CD4-positive, alpha-beta T cell (primary cell): Measurements from ENCODE around the gene PDRG1. TPM values are rescaled to one million over a fixed set of nuclear protein-coding genes. Genes with fewer than 3 reads are reported as not detected.

ENCODE experiments used
- ATAC-seq: fragments of 200-7000 bp; cut with Tn5 transposase; one replicate; pipeline ENCODE4 v1.10.0; 2022; ENCODE audit warnings: mild to moderate bottlenecking; ENCODE audit not compliant: poor library complexity
- CTCF ChIA-PET: fragments of 350-600 bp; sonication (Branson Sonifier 250); formaldehyde crosslinking; loops from one replicate; lab custom pipeline; 2021; ENCODE audit warnings: antibody characterized with exemption, inconsistent platforms; lab: Charles Lee
- POLR2A ChIA-PET: fragments of 350-600 bp; sonication (Branson Sonifier 250); formaldehyde crosslinking; loops from one replicate; lab custom pipeline; 2021; ENCODE audit warnings: antibody characterized with exemption, inconsistent platforms; lab: Charles Lee
- DNase-seq, 14 experiments: peaks; one replicate each; pipeline ENCODE4 v3.0.0-alpha.2; 2013 to 2020; ENCODE audit warnings: mixed read lengths in 2 of 14
- H3K27ac ChIP-seq, 2 donors: one replicate each; pipeline versions ENCODE4 v1.5.1 to v1.7.0; 2013; ENCODE audit warnings: low read length in 2 of 2, low read depth in 1 of 2, mild to moderate bottlenecking in 1 of 2
- H3K27me3 ChIP-seq, 2 experiments: 1 replicate in 1 of 2; 2 replicates in 1 of 2; pipeline versions ENCODE4 v1.6.1 to v1.7.0; 2013; ENCODE audit warnings: low read length in 2 of 2, control low read depth in 1 of 2, mild to moderate bottlenecking in 1 of 2, moderate library complexity in 1 of 2; ENCODE audit not compliant: insufficient read depth in 2 of 2, control insufficient read depth in 1 of 2
- H3K36me3 ChIP-seq: one replicate; pipeline ENCODE4 v1.6.1; 2013; ENCODE audit warnings: low read length, control low read depth; ENCODE audit not compliant: insufficient read depth
- H3K4me1 ChIP-seq: one replicate; pipeline ENCODE4 v1.6.1; 2013; ENCODE audit warnings: low read length, control low read depth; ENCODE audit not compliant: insufficient read depth
- H3K4me3 ChIP-seq: one replicate; pipeline ENCODE4 v1.5.1; 2013; ENCODE audit warnings: mild to moderate bottlenecking, low read length, moderate library complexity
- H3K9me3 ChIP-seq, 2 experiments: 1 replicate in 1 of 2; 2 replicates in 1 of 2; pipeline versions ENCODE4 v1.6.1 to v1.7.0; 2013; ENCODE audit warnings: low read length in 2 of 2, mild to moderate bottlenecking in 2 of 2, control low read depth in 1 of 2, moderate library complexity in 1 of 2; ENCODE audit not compliant: control insufficient read depth in 1 of 2, insufficient read depth in 1 of 2
- H3K27ac Mint-ChIP-seq: one replicate; pipeline ENCODE4 v1.8.0; 2020; ENCODE audit warnings: mixed read lengths
- H3K27me3 Mint-ChIP-seq: one replicate; pipeline ENCODE4 v1.8.0; 2021; ENCODE audit warnings: mixed read lengths
- H3K36me3 Mint-ChIP-seq: one replicate; pipeline ENCODE4 v1.8.0; 2021; ENCODE audit warnings: low read depth, mixed read lengths
- H3K4me1 Mint-ChIP-seq: one replicate; pipeline ENCODE4 v1.8.0; 2021; ENCODE audit warnings: low read depth, mixed read lengths
- H3K4me3 Mint-ChIP-seq: one replicate; pipeline ENCODE4 v1.8.0; 2020; ENCODE audit warnings: mild to moderate bottlenecking, mixed read lengths
- H3K9me3 Mint-ChIP-seq: one replicate; pipeline ENCODE4 v1.8.0; 2020; ENCODE audit warnings: mixed read lengths
- CTCF ChIP-seq: fragments of 200-600 bp; IDR thresholded peaks from one replicate; pipeline ENCODE4 v1.8.0; 2022; ENCODE audit warnings: antibody characterized with exemption, mild to moderate bottlenecking
- intact Hi-C, 2 experiments: fragments of 100-400 bp; cut with DNase I in 1 of 2; cut with micrococcal nuclease in 1 of 2; formaldehyde crosslinking; loops; one replicate each; pipeline versions ENCODE4 v1.15.1 to v1.9.0; 2023 to 2025; cut with DNase I, micrococcal nuclease
- total RNA-seq, 174 experiments: library from RNA in 2 of 174; stranded (reverse) in 2 of 174; gene quantifications; one replicate each; pipeline ENCODE4 v1.2.3 and lab custom pipeline; 2021 to 2026

The PDRG1 gene
- total RNA-seq, 2 experiments from 2014 or later, result 6.5 to 7.1 TPM

GRCh38 chr20:31906001-31906400, 45.8 kb downstream of the PDRG1 start:
- Histone ChIP-seq H3K27me3 (peaks cover 0 to 5% of the 10 kb centered on the region in 2 experiments), H3K9me3 (no peaks in the 10 kb centered on the region), H3K4me1 (no peaks in the 10 kb centered on the region), H3K27ac (no peak overlapping the region), H3K4me3 (no peak overlapping the region), H3K36me3 (no peaks in the 10 kb centered on the region)
- Mint-ChIP-seq H3K9me3 (no peaks in the 10 kb centered on the region), H3K36me3 (no peaks in the 10 kb centered on the region), H3K27me3 (no peaks in the 10 kb centered on the region), H3K4me1 (no peaks in the 10 kb centered on the region), H3K4me3 (no peak overlapping the region), H3K27ac (no peak overlapping the region)
- CTCF ChIA-PET, result interaction anchor here (0.7 kb wide), 1 partner anchor 20 kb away, joined by 3 read pairs; no protein-coding TSS in a partner anchor
- DNase-seq, result no peak
- TF ChIP-seq CTCF, result no peak
- POLR2A ChIA-PET, result no interaction called here
- intact Hi-C loops, result no loop called here
- no peak for ATAC-seq

DNA sequence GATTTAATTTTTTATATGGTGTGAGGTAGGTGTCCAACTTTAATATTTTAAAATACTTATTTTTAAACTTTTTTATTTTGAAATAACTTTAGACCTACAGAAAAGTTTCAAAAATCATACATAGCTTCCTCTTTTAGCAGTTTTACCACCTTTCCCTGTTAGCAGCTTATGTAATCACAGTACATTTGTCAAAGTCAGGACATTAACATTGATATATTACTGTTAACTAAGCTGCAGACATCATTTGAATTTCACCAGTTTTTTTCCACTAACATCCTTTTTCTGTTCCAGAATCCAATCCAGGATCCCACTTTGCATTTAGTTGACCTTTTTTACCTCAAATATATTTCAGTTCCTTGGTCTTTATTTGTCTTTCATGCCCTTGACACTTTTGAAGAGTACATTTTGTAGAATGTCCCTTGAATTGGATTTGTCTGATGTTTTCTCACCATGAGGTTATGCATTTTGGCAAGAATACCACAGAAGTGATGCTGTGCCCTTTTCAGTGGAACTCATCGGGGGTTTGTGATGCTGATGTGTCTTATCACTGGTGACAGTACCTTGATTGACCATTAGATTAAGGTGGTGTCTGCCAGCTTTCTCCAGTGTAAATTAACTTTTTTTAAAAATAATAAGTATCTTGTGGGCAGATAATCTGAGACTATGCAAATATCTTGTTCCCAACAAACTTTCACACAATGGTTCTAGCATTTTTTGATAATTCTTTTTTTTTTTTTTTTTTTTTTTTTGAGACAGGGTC, 48.0 kb downstream of the PDRG1 start:
- DNase-seq (no peak), ATAC-seq (no peak)
- Histone ChIP-seq H3K4me3 (no peak overlapping the region), H3K4me1 (no peaks in the 10 kb centered on the region), H3K27ac (no peak overlapping the region), H3K27me3 (peaks cover 0 to 5% of the 10 kb centered on the region in 2 experiments), H3K36me3 (no peaks in the 10 kb centered on the region), H3K9me3 (no peaks in the 10 kb centered on the region)
- intact Hi-C loops, result no loop called here
- Mint-ChIP-seq H3K36me3 (no peaks in the 10 kb centered on the region), H3K27me3 (peaks cover 11% of the 10 kb centered on the region), H3K4me1 (no peaks in the 10 kb centered on the region), H3K9me3 (no peaks in the 10 kb centered on the region), H3K4me3 (no peak overlapping the region), H3K27ac (no peak overlapping the region)
- no peak for TF ChIP-seq CTCF
- ChIA-PET CTCF (no interaction called here), POLR2A (no interaction called here)

GRCh38 chr20:31901615-31902014, 50.2 kb downstream of the PDRG1 start:
- peaks cover 27% of the 10 kb centered on the region for H3K27me3 Mint-ChIP-seq
- Histone ChIP-seq H3K36me3 (no peaks in the 10 kb centered on the region), H3K4me1 (no peaks in the 10 kb centered on the region), H3K9me3 (no peaks in the 10 kb centered on the region), H3K27ac (no peak overlapping the region), H3K4me3 (no peak overlapping the region), H3K27me3 (peaks cover 0 to 5% of the 10 kb centered on the region in 2 experiments)
- no peak overlapping the region for H3K27ac Mint-ChIP-seq
- intact Hi-C loops, result no loop called here
- no peak for DNase-seq
- POLR2A ChIA-PET, result no interaction called here
- no peak overlapping the region for H3K4me3 Mint-ChIP-seq
- no peaks in the 10 kb centered on the region for H3K4me1 Mint-ChIP-seq
- no peak for ATAC-seq
- CTCF ChIA-PET, result no interaction called here
- H3K36me3 Mint-ChIP-seq, result no peaks in the 10 kb centered on the region
- no peaks in the 10 kb centered on the region for H3K9me3 Mint-ChIP-seq
- no peak for TF ChIP-seq CTCF
